Iris pigment epithelial cell (primary cell): ENCODE data around the gene MB21D2.
"Not testable (repeated sequence)": the region's sequence is repeated elsewhere in the genome, so short reads cannot be mapped to it uniquely, and the experiment has no call there.

Experiments
- DNase-seq: peaks from one replicate; pipeline ENCODE4 v3.0.0-alpha.2; 2011; ENCODE audit warnings: low read depth

The MB21D2 gene, protein sequence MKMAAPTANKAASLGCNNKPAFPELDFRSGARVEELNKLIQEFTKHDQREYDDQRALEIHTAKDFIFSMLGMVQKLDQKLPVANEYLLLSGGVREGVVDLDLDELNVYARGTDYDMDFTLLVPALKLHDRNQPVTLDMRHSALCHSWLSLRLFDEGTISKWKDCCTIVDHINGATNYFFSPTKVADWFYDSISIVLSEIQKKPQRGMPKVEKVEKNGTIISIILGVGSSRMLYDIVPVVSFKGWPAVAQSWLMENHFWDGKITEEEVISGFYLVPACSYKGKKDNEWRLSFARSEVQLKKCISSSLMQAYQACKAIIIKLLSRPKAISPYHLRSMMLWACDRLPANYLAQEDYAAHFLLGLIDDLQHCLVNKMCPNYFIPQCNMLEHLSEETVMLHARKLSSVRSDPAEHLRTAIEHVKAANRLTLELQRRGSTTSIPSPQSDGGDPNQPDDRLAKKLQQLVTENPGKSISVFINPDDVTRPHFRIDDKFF

DNA sequence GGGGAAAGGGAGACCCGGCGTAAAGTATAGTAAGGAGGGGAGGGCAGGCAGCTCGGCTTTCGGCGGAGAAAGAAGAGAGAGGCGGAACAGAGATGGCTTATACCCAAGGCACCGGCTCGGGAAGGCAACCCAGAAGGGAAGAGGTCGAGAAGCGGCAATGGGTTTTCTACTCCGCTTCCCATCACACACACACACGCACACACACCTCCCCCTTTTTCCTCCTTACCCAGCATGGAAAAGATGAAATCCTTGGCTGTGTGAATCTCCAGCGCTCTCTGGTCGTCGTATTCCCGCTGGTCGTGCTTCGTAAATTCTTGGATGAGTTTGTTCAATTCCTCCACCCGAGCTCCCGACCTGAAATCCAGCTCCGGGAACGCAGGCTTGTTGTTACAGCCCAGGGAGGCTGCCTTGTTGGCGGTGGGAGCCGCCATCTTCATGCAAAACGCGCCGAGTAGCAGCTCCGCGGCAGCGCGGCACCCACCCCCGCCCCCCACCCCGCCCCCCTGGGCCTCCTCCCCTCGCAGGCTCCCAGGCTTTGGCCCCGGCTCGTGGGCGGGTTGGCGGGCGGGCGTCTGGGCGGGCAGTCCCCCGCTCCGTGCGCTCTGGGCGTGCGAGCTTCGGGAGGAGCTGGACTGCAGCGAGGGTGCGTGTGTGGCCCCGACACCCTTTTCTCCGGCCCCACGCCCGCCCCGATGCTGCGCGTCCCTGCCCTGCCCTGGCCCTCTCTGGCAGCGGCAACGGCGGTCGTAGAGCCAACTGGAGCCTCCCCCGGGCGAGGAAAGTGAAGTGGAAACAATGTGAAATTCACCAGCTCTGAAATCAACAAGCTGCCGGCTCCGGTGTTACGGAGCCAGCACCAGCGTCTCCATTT lies at the start of gene MB21D2:
Gene MB21D2 (minus strand): TSS at position 453 of the 871 bp plus-strand sequence. CDS start 16 bp downstream, at position 437.
- DNase-seq = peak; percentile 90

DNA sequence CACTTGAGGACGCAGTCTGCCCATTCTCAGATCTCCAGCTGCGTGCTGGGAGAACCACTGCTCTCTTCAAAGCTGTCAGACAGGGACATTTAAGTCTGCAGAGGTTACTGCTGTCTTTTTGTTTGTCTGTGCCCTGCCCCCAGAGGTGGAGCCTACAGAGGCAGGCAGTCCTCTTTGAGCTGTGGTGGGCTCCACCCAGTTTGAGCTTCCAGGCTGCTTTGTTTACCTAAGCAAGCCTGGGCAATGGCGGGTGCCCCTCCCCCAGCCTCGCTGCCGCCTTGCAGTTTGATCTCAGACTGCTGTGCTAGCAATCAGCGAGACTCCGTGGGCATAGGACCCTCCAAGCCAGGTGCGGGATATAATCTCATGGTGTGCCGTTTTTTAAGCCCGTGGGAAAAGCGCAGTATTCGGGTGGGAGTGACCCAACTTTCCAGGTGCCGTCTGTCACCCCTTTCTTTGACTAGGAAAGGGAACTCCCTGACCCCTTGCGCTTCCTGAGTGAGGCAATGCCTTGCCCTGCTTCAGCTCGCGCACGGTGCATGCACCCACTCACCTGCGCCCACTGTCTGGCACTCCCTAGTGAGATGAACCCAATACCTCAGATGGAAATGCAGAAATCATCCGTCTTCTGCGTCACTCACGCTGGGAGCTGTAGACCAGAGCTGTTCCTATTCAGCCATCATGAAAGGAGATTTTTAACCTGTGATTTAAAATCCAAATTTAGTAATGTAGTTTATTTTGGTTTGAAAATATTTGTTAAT lies 47.5 kb upstream of the MB21D2 start:
- DNase-seq = not testable (repeated sequence)

DNA sequence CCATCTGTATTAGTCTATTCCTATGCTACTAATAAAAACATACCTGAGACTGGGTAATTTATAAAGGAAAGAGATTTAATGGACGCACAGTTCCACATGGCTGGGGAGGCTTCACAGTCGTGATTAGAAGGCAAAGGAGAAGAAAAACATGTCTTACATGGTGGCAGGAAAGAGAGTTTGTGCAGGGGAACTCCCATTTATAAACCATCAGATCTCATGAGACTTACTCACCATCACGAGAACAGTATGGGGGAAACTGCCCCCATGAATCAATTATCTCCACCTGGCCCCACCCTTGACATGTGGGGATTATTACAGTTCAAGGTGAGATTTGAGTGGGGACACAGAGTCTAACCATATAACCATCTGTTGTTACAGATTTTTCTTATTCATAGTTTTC lies 42.1 kb upstream of the MB21D2 start:
- DNase-seq = no peak

DNA sequence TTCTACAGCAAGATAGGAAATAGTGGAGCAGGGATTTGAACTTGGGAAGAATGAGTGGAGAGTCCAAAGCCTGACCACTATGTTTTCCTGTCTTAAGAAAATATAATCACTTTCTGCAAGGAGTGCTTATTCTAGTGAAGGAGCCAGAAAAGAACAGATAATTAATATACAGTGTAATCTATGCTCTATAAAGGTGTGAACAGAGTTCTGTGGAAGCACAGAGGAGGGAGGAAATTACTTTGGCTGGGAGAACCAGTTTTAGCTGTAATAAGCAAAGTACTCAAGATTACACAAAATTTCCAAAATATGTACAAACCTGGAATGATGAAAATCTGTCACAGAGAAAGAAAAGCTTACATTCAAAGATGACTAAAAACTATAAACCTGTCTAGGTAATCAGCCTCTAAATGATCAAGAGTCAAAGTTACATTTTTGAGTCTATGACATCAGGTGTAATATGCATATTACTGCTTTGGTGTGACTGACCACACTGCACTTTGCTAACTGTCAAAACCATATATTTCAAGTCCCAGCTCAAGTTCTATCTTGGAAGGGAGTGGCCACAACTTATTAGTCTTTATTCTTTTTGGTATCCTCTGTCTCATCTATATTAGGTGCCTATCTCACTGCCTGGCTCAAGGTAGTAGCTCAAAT lies 40.7 kb upstream of the MB21D2 start:
- no peak for DNase-seq

DNA sequence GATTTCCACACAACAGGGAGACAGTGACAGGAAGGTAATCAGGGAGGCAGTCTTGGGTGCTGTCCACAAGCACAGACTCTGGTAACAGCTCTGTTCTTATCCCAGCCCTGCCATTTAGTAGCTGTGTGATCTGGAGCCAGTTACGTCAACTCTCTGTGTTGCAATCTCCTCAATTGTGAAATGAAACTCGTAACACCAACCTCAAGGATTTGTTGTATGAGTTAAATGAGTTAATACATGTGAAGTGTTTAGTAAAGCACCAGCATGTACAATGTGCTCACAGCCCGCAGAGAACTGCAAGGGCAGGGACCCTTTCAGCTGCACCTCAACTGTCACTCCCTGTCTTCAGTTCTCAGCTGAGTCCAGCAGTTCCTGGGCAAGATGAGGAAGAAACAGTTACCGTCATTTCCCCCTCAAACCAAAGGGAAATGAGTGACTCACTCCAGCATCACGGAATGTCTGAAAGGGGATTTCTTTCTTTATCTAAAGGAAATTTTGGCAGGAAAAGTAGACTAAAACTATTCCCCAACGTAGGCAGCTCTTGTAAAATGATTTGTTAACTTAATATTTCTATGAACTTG lies 39.9 kb upstream of the MB21D2 start:
- DNase-seq = peak; percentile 98

DNA sequence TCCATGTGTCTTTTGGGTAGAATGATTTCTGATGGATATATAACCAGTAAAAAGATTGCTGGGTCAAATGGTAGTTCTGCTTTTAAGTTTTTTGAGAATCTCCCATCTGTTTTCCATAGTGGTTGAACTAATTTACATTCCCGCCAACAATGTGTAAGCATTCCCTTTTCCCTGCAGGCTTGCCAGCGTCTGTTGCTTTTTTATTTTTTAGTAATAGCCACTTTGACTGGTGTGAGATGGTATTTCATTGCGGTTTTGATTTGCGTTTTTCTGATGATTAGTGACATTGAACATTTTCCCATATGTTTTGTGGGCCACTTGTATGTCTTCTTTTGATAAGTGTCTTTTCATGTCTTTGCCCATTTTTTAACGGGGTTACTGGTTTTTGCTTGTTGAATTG lies 36.3 kb upstream of the MB21D2 start:
- DNase-seq = no peak

DNA sequence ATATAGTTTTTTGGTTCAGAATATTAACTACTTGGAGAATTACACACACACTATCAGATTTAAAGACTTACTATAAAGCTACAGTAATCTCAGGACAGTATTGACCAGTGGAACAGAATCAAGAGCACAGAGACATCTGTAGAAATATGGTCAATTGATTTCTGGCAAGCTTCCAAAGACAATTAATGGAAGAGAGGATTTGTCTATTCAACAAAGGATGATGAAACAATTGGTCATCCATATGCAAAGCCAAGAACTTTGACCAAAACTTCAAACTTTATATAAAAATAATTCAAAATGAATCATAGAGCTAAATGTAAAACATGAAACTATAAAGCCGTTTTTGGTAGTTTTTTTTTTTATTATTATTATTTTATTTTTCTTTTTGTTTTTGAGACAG lies 29.8 kb upstream of the MB21D2 start:
- DNase-seq = no peak

DNA sequence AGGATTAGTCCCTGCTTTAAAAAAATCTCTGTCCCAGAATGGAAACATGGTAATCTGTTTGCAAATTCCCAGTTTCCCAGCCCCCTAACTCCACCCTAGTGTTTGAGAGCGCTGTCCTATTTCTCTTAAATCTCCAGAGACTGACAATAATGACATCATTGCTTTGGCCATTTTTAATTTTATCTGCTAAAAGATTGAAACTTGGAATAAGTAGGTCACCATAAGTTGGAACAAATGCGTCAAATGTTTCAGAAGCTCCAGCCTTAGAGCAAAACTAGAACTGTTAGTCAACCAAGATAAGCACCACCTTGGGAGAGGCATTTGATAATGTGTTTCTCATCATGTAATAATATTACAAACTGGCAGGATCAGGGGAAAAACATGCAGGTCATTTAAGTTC lies 25.7 kb upstream of the MB21D2 start:
- DNase-seq = no peak

DNA sequence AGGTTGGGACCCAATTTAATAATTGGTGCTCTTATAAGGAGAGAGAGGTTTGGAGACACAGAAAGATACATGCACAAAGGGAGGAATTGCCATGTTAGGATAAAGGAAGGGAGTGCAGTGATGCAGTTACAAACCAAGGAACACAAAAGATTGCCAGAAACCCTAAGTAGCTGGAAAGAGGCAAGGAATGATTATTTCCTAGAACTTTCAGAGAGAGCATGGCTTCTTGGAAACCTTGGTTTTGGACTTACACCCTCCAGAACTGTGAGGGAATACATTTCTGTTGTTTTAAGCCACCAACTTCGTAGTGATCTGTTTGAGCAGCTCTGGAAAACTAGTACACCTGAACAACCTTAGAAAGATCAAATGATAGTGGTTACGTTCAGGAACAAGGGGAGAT lies 25.0 kb upstream of the MB21D2 start:
- no peak for DNase-seq

DNA sequence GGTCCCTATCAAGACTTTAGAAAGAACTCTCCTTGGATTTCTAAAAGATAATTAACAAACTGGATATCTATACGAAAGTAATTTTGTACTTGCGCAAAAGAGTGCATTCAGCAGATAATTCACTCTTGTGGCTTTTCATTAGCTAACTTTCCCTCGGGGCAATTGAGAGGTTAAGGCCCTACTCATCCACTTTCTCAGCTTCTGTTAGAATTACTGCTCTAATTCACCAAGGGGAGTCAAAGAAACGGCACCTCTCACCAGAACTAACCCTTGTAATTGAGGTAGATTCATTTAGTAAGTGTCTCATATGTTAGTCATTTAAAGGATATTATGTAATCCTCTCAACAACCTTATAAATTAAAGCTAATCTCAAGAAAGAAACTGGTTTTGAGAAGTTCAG lies 22.5 kb upstream of the MB21D2 start:
- no peak for DNase-seq

DNA sequence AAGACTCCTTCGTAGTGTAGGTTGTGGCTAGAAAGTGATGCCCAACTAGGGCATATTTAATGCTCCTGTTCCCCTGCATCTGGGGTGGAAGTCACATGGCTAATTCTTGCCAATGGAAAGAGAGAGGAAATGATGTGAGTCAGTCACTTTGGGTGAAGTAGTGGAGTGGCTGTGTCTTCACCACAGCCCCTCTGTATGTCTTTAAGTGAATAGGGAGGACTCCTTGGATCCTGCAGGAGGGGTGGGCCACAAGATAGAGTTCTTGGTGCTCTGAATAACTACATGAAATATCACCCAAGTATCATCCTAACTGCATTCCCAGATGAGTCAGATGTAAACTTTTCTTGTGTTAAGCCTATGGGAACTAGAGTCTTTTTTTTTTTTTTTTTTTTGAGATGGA lies 17.8 kb upstream of the MB21D2 start:
- DNase-seq = peak; percentile 44

DNA sequence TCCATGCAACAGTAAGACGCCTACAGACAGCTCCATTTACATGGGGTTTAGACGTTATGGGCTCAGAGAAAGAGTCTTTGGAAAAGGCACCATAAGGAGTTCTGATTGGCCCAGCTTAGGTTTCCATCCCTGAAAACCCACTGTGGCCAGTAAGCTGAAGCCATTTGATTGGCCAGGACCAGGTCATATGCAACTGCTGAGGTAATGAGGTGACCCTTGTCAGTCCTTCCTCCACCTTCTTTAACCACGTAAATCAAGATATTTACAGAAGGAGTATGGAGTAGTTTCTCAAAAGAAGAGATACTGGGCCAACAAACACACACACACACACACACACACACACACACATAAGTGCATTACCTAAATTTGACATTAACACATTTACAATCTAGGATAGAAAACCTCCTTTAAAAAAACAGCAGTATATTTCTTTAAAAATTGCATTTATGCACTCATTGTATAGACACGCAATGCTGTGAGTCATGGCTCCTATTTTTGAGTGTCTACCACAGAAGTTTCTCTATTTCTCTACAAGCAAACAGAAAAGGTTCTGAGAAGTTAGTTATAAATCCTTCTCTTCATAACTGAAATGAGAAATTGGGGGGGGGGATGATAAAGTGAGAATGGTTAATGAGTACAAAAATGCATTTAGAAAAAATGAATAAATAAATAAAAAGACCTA lies 16.3 kb upstream of the MB21D2 start:
- peak; percentile 27 for DNase-seq

DNA sequence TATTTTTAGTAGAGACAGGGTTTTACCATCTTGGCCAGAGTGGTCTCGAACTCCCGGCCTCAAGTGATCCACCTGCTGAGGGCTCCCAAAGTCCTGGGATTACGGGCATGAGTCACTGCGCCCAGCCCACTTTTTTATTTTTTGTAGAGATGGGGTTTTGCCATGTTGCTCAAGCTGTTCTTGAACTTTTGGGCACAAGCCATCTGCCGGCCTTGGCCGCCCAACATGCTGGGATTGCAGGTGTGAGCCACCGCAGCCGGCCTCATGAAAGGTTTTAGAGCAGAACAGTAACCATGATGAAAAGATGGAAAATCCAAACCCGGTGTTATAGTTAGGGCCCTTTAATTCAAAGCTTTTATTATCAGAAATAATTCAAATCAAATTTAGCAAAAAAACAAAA lies 15.6 kb upstream of the MB21D2 start:
- DNase-seq = no peak

DNA sequence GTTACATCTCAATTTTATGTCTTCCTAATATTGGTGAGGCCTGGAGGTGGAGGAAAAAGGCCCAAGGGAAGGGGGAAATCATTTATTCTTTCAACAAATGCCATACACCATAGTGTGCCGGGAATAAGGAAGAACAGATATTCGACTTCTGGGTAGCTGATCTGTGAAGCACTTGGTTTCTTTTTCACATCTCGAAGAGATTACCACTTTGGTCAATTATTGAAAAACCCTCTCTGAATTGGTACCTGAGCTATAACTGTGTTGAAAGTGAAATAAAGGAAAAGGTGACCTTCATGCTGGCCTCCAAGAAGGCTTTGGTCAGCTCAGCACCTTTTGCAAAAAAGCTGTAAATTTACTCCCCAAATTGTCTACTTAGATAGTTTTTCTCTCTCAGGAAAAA lies 14.2 kb upstream of the MB21D2 start:
- no peak for DNase-seq

DNA sequence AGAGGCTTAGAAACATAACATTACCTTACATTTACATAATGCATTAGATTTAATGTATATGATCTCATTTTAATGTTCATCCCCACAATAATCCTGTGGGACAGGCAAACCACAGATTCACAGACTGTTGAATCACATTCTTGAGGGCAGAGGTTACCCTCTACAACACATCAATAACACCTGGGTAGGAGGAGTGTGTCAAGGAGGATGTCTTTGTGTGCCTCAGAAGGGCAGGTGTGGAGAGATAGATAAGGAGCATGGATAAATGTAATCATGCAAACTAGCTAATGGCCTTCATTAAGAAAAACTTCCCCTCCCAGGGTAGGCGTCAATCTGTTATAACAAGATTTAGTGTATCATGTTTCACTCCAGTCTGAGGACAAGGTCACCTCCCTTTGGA lies 12.9 kb upstream of the MB21D2 start:
- no peak for DNase-seq

DNA sequence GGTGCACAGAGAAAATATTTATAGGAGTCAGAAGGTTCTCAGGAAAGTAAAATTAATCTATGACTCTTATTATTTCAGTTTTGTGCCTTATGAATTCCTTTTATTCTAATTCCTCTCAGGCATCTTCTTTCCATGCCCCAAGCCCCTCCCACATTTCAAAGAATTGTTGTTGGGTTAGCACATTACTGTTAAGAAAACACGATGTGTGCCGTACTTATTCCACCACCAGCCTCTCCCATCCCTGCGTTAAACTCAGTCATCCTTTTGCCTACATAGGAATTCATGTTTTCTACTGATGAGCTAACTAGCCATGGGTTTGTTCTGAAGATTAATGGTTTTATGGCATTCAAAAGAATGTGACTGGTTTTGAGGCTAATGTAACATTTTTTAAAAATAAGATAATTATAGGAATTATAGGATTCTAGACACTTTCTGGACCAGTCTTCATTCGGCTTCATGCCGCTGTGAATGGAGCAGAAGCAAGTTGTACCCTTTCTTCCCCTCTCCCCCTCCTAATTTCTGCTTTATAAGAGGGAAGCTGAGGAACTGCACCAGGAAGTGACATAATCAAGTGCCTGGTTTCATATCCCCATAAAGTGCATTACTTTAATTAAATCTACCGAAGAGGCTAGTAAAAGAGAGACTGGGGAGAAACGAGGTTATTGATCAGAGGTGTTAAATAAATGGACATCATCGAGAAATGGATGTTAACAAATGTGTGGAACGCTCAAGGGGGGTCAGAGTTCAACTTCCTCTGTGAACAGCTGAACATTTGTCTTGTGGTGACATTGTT lies 12.3 kb upstream of the MB21D2 start:
- no peak for DNase-seq

DNA sequence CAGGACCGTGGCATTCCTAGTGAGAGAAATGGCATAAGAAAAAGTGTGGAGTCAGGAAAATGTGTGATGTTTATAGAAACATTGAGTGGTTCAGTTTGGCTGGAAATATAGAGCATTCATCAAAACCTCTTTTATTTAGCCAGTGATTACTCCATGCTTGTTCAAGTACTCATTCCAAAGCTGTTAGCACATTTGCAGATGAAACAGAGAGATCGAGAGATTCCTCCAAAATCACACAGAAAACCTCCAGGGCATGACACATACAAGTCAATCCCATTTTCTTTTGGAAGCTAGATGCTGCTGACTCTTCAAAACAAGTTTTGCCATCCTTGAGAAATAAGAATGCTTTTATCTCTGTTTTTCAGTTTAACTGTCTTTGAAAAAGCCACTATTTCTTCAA lies 11.5 kb upstream of the MB21D2 start:
- DNase-seq = peak; percentile 23

DNA sequence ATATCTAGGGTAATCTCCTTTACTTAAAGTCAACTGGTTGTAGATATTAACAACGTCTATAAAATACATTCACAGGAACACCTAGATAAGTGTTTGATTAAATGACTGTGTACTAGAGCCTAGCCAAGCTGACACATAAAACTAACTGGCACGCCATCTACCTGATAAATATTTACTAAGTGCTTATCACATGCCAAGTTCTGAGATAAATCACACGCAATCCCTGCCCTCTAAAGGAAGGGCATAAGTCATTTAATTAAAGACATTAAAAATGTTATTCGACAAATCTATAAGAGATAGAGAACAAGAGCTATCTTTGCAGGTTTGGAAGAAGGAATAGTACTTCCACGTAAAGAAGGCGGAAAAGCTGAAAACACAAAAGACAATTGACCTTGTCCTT lies 11.1 kb upstream of the MB21D2 start:
- no peak for DNase-seq

DNA sequence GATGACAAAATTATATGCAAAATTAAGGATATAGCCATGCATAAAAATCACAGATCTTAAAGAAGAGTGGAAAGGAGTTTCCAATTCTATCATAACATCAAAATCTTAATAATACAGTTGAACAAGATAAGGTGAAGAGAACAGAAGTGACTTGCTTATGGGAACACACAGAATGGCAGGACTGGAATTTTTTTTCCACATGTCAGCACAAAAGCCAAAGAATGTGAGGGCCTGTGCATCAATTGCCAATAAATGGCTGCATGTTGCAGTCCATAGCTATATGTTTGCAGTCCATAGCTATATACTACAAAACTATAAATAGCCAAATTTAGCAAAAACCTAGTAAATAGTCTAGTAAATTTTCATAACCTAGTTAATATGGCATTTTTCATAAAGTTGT lies 10.4 kb upstream of the MB21D2 start:
- DNase-seq = no peak

DNA sequence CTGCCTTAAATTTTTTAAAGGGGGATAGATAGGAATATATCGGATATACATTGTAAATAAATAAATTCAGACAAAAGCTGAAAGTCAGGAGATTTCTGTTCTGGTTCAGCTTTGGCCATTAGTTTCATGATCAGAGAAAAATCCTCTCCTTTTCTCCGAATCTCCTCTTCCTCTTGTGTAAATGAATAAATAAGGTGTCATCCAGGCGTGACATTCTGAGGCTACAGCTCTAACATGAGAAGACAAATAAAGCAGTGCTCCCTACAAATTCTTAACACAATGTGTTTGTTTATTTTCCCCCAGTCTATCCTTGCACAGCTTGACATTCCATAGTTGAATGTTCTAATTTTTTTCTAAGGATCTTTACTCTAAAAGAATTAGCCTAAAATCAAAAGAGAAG lies 9.4 kb upstream of the MB21D2 start:
- DNase-seq = no peak
